ENCODE measurements around the gene LRRC32. TPM values are rescaled to one million over a fixed set of nuclear protein-coding genes. Genes with fewer than 3 reads are reported as not detected.

The LRRC32 gene
- total RNA-seq, 6 donors from 2014 or later, result 41.3 to 118 (median 60.3) TPM

GRCh38 chr11:76627606-76628005 is 42.9 kb downstream of the LRRC32 start:
- DNase-seq, result no peak

GRCh38 chr11:76626921-76627401 is 43.6 kb downstream of the LRRC32 start:
- H3K27me3 ChIP-seq, result no peaks in the 10 kb centered on the region
- peaks cover 0 to 6% (median 5%) of the 10 kb centered on the region in 4 donors for H3K9me3 ChIP-seq
- H3K4me1 ChIP-seq, result peaks cover 15 to 30% (median 28%) of the 10 kb centered on the region in 4 donors
- no peak for TF ChIP-seq POLR2A (IDR thresholded peaks at IDR 0.05)
- TF ChIP-seq CTCF (IDR thresholded peaks at IDR 0.05), result no peak
- ATAC-seq (ENCODE audit: low FRiP score in 2 of 2) (no peak), DNase-seq (peak in 1 of 2 donors; percentile 36)
- WGBS, 2 donors, result 57 to 68% methylated on average over 6 of the region's 6 CpGs
- peak overlapping the region in 1 of 4 donors; percentile 53 for H3K27ac ChIP-seq
- H3K4me3 ChIP-seq, result no peak overlapping the region
- H3K36me3 ChIP-seq, result no peaks in the 10 kb centered on the region

More at GRCh38 chr11:76627606-76628005, 42.9 kb downstream of the LRRC32 start:
- Histone ChIP-seq H3K9me3 (peaks cover 0 to 6% (median 5%) of the 10 kb centered on the region in 4 donors), H3K27ac (peak overlapping the region in 1 of 4 donors; percentile 53), H3K4me1 (peaks cover 15 to 30% (median 28%) of the 10 kb centered on the region in 4 donors), H3K36me3 (no peaks in the 10 kb centered on the region), H3K4me3 (no peak overlapping the region), H3K27me3 (no peaks in the 10 kb centered on the region)
- TF ChIP-seq CTCF (IDR thresholded peaks at IDR 0.05) (no peak), POLR2A (IDR thresholded peaks at IDR 0.05) (no peak), POLR2AphosphoS5 (IDR thresholded peaks at IDR 0.05) (no peak), EP300 (IDR thresholded peaks at IDR 0.05) (no peak)
- WGBS, 2 donors, result 79 to 94% methylated on average over 7 of the region's 7 CpGs
- no peak for ATAC-seq (ENCODE audit: low FRiP score in 2 of 2)

- WGBS, 2 donors, result 94 to 98% methylated on average over 3 of the region's 3 CpGs
- no peak for ATAC-seq (ENCODE audit: low FRiP score in 2 of 2)
These were observed 44.3 kb downstream of the LRRC32 start for GRCh38 chr11:76626266-76626665.

GRCh38 chr11:76625472-76626186 is 44.9 kb downstream of the LRRC32 start:
- Histone ChIP-seq H3K27me3 (no peaks in the 10 kb centered on the region), H3K9me3 (peaks cover 0 to 6% (median 5%) of the 10 kb centered on the region in 4 donors), H3K4me1 (peaks cover 15 to 23% (median 21%) of the 10 kb centered on the region in 4 donors), H3K27ac (no peak overlapping the region), H3K4me3 (no peak overlapping the region), H3K36me3 (no peaks in the 10 kb centered on the region)
- no peak for DNase-seq
- WGBS, 2 donors, result 91 to 100% methylated on average over 1 of the region's 1 CpG
- TF ChIP-seq EP300 (IDR thresholded peaks at IDR 0.05) (no peak), CTCF (IDR thresholded peaks at IDR 0.05) (no peak), POLR2A (IDR thresholded peaks at IDR 0.05) (no peak), POLR2AphosphoS5 (IDR thresholded peaks at IDR 0.05) (no peak)
- no peak for ATAC-seq (ENCODE audit: low FRiP score in 2 of 2)

More at GRCh38 chr11:76626266-76626665, 44.3 kb downstream of the LRRC32 start:
- no peak for DNase-seq
- H3K4me3 ChIP-seq, result no peak overlapping the region
- no peak overlapping the region for H3K27ac ChIP-seq
- H3K4me1 ChIP-seq, result peaks cover 15 to 28% (median 26%) of the 10 kb centered on the region in 4 donors
- H3K36me3 ChIP-seq, result no peaks in the 10 kb centered on the region
- TF ChIP-seq CTCF (IDR thresholded peaks at IDR 0.05), result no peak
- no peak for TF ChIP-seq EP300 (IDR thresholded peaks at IDR 0.05)
- no peak for TF ChIP-seq POLR2AphosphoS5 (IDR thresholded peaks at IDR 0.05)
- no peak for TF ChIP-seq POLR2A (IDR thresholded peaks at IDR 0.05)
- H3K9me3 ChIP-seq, result peaks cover 0 to 6% (median 5%) of the 10 kb centered on the region in 4 donors
- no peaks in the 10 kb centered on the region for H3K27me3 ChIP-seq
